Lower lobe of right lung (tissue), 2 donors: ENCODE data around the gene DOCK3. TPM values are rescaled to one million over a fixed set of nuclear protein-coding genes. Genes with fewer than 3 reads are reported as not detected.
"Not testable (repeated sequence)": the region's sequence is repeated elsewhere in the genome, so short reads cannot be mapped to it uniquely, and the experiment has no call there.

Experiments used
- ATAC-seq, 2 donors: fragments of 200-7000 bp; cut with Tn5 transposase; one replicate each; pipeline ENCODE4 v1.9.1; 2020 to 2022; ENCODE audit warnings: mild to moderate bottlenecking in 2 of 2, moderate library complexity in 2 of 2
- DNase-seq: peaks from one replicate; pipeline ENCODE4 v3.0.0-alpha.2; 2020
- H3K27ac ChIP-seq: fragments of 200-600 bp; one replicate; pipeline ENCODE4 v1.8.0; 2022
- H3K27me3 ChIP-seq: fragments of 200-600 bp; one replicate; pipeline ENCODE4 v1.8.0; 2022; ENCODE audit warnings: low read depth
- H3K36me3 ChIP-seq: fragments of 200-600 bp; one replicate; pipeline ENCODE4 v1.8.0; 2022; ENCODE audit warnings: mild to moderate bottlenecking
- H3K4me1 ChIP-seq: fragments of 200-600 bp; one replicate; pipeline ENCODE4 v1.8.0; 2022
- H3K4me3 ChIP-seq: fragments of 200-600 bp; one replicate; pipeline ENCODE4 v1.8.0; 2022; ENCODE audit warnings: mild to moderate bottlenecking
- H3K9me3 ChIP-seq: fragments of 200-600 bp; one replicate; pipeline ENCODE4 v1.8.0; 2022
- intact Hi-C: fragments of 100-400 bp; cut with DNase I; formaldehyde crosslinking; loops from one replicate; pipeline ENCODE4 v1.11.0; 2022
- total RNA-seq: library from RNA; stranded (reverse); fragmentation: NEBNext Ultra II Directional; extraction: Animal tissue kit (Norgen Biotek cat#: 25700); gene quantifications from one replicate; pipeline ENCODE4 v1.2.1, GENCODE V29; 2021
- TF ChIP-seq, protein P1 (sequence below): fragments of 200-600 bp; IDR thresholded peaks from one replicate; pipeline ENCODE4 v1.8.0; 2022; ENCODE audit warnings: antibody characterized with exemption, mild to moderate bottlenecking
- donor health status: DM: no; HTN: yes; CAD: no; lungs with severe emphysema.

The DOCK3 gene
- total RNA-seq, 1 donor from 2014 or later, result 1.5 TPM

DNA sequence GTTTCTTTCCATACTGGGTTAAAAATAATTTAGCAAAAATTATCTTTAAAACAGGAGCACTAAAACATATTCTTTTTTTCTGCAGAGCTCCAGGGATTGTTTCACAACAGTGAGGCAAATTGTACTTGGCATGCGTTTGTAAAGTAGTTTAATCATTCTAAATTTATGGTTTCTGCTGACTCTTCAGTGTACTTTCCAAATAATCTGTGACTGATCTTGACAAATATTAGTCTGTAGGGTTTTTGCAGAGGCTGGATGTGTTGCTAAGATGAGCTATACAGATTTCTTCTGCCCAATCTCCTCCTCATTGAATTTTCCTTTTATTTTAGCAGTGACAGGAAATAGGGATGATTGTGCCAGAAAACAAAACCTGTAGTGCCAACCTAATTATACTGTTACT is 382.4 kb downstream of the DOCK3 start:
- no peak overlapping the region for H3K27ac ChIP-seq
- TF ChIP-seq, protein P1, sequence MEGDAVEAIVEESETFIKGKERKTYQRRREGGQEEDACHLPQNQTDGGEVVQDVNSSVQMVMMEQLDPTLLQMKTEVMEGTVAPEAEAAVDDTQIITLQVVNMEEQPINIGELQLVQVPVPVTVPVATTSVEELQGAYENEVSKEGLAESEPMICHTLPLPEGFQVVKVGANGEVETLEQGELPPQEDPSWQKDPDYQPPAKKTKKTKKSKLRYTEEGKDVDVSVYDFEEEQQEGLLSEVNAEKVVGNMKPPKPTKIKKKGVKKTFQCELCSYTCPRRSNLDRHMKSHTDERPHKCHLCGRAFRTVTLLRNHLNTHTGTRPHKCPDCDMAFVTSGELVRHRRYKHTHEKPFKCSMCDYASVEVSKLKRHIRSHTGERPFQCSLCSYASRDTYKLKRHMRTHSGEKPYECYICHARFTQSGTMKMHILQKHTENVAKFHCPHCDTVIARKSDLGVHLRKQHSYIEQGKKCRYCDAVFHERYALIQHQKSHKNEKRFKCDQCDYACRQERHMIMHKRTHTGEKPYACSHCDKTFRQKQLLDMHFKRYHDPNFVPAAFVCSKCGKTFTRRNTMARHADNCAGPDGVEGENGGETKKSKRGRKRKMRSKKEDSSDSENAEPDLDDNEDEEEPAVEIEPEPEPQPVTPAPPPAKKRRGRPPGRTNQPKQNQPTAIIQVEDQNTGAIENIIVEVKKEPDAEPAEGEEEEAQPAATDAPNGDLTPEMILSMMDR, result no peak
- DNase-seq, result no peak
- no peak for ATAC-seq
- H3K4me3 ChIP-seq, result no peak overlapping the region
- H3K27me3 ChIP-seq, result no peaks in the 10 kb centered on the region
- no peaks in the 10 kb centered on the region for H3K4me1 ChIP-seq
- intact Hi-C loops, result no loop called here
- no peaks in the 10 kb centered on the region for H3K36me3 ChIP-seq
- no peaks in the 10 kb centered on the region for H3K9me3 ChIP-seq

DNA sequence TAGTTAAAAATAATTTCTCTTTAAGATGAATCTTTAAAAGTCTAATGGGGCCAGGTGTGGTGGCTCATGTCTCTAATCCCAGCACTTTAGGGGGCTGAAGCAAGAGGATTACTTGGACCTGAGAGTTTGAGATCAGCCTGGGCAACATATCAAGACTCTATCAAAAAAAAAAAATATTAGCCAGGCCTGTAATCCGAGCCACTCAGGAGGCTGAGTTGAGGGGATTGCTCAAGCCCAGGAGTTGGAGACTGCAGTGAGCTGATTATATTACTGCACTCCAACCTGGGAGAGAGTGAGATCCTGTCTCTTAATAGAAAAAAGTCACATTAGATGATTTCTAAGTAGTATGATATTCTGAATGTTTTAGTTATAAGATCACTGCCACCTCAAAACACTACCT is 388.3 kb downstream of the DOCK3 start:
- Histone ChIP-seq H3K27ac (no peak overlapping the region), H3K36me3 (no peaks in the 10 kb centered on the region), H3K4me1 (no peaks in the 10 kb centered on the region), H3K27me3 (no peaks in the 10 kb centered on the region), H3K9me3 (no peaks in the 10 kb centered on the region), H3K4me3 (no peak overlapping the region)
- ATAC-seq (no peak), DNase-seq (no peak)
- TF ChIP-seq, protein P1, result no peak
- intact Hi-C loops, result no loop called here

DNA sequence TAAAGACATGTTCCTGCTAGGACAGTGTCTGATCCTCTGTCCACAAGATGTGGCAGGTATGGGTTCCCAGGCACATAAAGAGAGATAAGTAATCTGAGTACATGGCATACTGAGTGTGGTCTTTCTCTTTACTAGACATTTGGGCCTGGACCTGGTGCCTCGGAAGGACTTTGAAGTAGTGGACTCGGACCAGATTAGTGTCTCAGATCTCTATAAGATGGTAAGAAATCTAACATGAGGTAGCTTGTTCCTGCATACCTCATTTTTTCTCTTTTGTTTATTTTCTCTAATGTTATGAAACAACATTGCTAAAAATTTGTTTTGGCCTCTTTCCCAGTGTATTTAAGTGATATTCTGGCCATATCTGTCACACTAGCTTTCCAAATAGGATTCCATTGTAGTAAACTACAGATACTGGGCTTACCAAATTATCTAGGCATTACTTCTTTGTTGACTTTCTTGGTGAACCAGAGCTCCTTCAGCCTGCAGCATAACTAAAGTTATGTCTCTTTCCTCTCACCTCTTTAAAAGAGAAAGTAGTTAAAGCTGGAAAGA is 400.6 kb downstream of the DOCK3 start:
- Histone ChIP-seq H3K36me3 (no peaks in the 10 kb centered on the region), H3K9me3 (no peaks in the 10 kb centered on the region), H3K27me3 (no peaks in the 10 kb centered on the region), H3K27ac (no peak overlapping the region), H3K4me1 (no peaks in the 10 kb centered on the region), H3K4me3 (no peak overlapping the region)
- intact Hi-C loops, result no loop called here
- TF ChIP-seq, protein P1, result no peak
- ATAC-seq (no peak), DNase-seq (no peak)

DNA sequence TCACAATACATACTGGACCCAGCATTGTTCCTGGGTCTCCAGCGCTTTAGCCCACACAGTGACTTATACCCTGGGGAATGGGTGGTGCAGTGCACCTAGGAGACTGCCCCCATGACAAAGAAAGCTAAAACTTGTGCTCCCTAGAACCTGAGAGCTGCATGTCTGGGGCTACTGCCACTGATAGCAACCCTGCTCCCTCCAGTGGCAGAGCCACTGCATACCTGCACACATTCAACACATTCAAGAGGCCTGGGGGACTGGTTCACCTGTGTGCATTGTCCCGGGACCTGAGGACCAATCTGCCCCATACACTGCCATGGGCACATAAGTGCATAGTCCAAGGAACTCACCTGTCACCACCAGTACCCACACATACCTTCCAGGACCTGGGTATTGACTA is 407.6 kb downstream of the DOCK3 start:
- TF ChIP-seq, protein P1, result no peak
- H3K27me3 ChIP-seq, result no peaks in the 10 kb centered on the region
- DNase-seq (no peak), ATAC-seq (no peak)
- no peaks in the 10 kb centered on the region for H3K36me3 ChIP-seq
- intact Hi-C loops, result no loop called here
- H3K4me1 ChIP-seq, result no peaks in the 10 kb centered on the region
- peaks cover 22% of the 10 kb centered on the region for H3K9me3 ChIP-seq
- no peak overlapping the region for H3K27ac ChIP-seq
- no peak overlapping the region for H3K4me3 ChIP-seq

DNA sequence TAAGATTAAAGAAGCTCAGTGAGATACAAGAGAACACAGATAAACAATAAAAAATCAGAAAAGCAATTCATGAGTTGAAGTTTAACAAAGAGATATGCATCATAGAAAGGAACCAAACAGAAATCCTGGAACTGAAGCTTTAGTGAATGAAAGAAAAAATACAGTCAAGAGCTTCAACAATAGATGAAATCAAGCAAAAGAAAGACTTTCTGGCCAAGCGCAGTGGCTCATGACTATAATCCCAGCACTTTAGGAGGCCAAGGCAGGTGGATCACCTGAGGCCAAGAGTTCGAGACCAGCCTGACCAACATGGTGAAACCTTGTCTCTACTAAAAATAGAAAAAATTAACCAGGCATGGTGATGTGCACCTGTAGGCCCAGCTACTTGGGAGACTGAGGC is 408.8 kb downstream of the DOCK3 start:
- Histone ChIP-seq H3K36me3 (no peaks in the 10 kb centered on the region), H3K4me1 (no peaks in the 10 kb centered on the region), H3K4me3 (no peak overlapping the region), H3K9me3 (peaks cover 22% of the 10 kb centered on the region), H3K27me3 (no peaks in the 10 kb centered on the region), H3K27ac (no peak overlapping the region)
- intact Hi-C loops, result no loop called here
- no peak for ATAC-seq
- no peak for DNase-seq
- TF ChIP-seq, protein P1, result no peak

DNA sequence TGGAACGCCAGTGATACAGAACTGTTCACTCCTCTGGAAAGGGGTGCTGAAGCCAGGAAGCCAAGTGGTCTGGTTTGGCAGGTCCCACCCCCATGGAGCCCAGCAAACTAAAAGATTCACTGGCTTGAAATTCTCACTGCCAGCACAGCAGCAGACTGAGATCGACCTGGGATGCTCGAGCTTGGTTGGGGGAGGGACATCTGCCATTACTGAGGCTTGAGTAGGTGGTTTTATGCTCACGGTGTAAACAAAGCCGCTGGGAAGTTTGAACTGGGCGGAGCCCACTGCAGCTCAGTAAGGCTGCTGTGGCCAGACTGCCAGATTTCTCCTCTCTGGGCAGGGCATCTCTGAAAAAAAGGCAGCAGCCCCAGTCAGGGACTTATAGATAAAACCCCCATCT is 417.4 kb downstream of the DOCK3 start:
- DNase-seq, ATAC-seq, intact Hi-C loops, H3K4me1 ChIP-seq, H3K27me3 ChIP-seq, H3K27ac ChIP-seq, H3K4me3 ChIP-seq, H3K9me3 ChIP-seq, H3K36me3 ChIP-seq: not testable (repeated sequence)

DNA sequence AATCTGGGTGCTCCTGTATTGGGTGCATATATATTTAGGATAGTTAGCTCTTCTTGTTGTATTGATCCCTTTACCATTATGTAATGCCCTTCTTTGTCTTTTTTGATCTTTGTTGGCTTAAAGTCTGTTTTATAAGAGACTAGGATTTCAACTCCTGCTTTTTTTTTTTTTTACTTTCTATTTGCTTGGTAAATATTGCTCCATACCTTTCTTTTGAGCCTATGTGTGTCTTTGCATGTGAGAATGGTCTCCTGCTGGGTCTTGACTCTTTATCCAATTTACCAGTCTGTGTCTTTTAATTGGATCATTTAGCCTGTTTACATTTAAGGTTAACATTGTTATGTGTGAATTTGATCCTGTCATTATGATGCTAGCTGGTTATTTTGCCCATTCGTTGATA is 420.1 kb downstream of the DOCK3 start:
- H3K4me3 ChIP-seq, H3K4me1 ChIP-seq, H3K9me3 ChIP-seq, ATAC-seq, H3K27ac ChIP-seq, H3K27me3 ChIP-seq, H3K36me3 ChIP-seq, DNase-seq, intact Hi-C loops: not testable (repeated sequence)
